Bronchial epithelial cell (primary cell): ENCODE results near the gene SHISAL1. TPM values are rescaled to one million over a fixed set of nuclear protein-coding genes. Genes with fewer than 3 reads are reported as not detected.

Experiments
- DNase-seq: peaks from one replicate; pipeline ENCODE4 v3.0.0-alpha.2; 2010; ENCODE audit warnings: low read depth
- FAIRE-seq: peaks from 2 replicates; lab custom pipeline; 2011; peaks lifted over from hg19 to GRCh38; lab: Jason Lieb, UNC
- H3K27me3 ChIP-seq: 2 replicates; pipeline ENCODE4 v1.5.1; 2011; ENCODE audit warnings: low read length; ENCODE audit not compliant: control insufficient read depth, insufficient read depth
- H3K36me3 ChIP-seq: 2 replicates; pipeline ENCODE4 v1.5.1; 2011; ENCODE audit warnings: low read length; ENCODE audit not compliant: control insufficient read depth, insufficient read depth
- H3K4me3 ChIP-seq: 2 replicates; pipeline ENCODE4 v1.5.1; 2011; ENCODE audit warnings: mild to moderate bottlenecking, low read depth, low read length, control low read depth
- total RNA-seq: library from RNA; depleted of rRNA; stranded (reverse); fragments of >200 nt; gene quantifications from 2 replicates; pipeline ENCODE4 v1.2.1, GENCODE V29; 2014
- TF ChIP-seq, protein P1 (sequence below): IDR thresholded peaks from 2 replicates; pipeline ENCODE4 v1.5.1; 2011; ENCODE audit warnings: mild to moderate bottlenecking, moderate library complexity, low read length, control low read depth, inconsistent platforms; ENCODE audit not compliant: insufficient read depth, severe bottlenecking

The SHISAL1 gene
- total RNA-seq, 1 donor from 2014 or later, result 0.26 TPM

DNA sequence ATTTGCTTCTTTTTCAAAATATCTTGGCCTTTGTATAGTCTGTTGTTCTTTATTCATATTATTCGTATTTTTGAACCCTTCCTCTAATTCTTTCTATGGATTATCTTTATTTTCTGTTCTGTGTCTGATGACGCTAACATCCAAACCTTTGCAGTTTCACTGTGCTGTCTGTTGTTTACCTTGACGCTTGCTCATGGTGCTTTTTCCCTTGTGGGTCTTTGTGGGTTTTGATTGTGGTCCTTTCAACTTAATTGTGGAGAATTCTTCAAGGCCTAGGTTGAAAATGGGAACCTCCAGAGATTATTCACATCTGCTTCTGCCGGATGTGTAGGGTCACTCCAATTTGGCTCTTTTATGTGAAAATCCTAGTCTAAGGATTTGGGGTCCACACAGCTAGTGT lies 97.5 kb downstream of the SHISAL1 start:
- H3K4me3 ChIP-seq, result no peak overlapping the region
- no peaks in the 10 kb centered on the region for H3K27me3 ChIP-seq
- TF ChIP-seq, protein P1, sequence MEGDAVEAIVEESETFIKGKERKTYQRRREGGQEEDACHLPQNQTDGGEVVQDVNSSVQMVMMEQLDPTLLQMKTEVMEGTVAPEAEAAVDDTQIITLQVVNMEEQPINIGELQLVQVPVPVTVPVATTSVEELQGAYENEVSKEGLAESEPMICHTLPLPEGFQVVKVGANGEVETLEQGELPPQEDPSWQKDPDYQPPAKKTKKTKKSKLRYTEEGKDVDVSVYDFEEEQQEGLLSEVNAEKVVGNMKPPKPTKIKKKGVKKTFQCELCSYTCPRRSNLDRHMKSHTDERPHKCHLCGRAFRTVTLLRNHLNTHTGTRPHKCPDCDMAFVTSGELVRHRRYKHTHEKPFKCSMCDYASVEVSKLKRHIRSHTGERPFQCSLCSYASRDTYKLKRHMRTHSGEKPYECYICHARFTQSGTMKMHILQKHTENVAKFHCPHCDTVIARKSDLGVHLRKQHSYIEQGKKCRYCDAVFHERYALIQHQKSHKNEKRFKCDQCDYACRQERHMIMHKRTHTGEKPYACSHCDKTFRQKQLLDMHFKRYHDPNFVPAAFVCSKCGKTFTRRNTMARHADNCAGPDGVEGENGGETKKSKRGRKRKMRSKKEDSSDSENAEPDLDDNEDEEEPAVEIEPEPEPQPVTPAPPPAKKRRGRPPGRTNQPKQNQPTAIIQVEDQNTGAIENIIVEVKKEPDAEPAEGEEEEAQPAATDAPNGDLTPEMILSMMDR, result no peak
- FAIRE-seq (no peak), DNase-seq (no peak)
- H3K36me3 ChIP-seq, result no peaks in the 10 kb centered on the region

DNA sequence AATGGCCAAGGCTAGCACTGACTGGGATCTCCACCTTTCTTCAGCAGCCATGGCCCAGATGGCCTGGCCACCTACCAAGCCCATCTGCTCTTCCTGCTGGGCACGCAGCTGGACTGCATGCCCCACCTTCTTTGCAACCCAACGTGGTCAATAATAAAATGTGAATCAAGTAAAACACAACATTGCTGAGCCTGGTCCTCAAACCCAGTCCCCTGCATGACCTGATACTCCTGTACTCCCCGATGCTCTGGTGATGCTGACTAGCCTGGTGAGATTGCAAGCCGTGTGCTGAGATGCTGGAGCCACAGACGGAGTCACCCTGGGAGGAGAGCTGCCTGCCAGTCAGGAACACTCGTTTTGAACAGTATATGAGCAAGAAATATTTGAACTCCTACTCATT lies 98.0 kb downstream of the SHISAL1 start:
- FAIRE-seq, result no peak
- no peak for DNase-seq
- Histone ChIP-seq H3K36me3 (no peaks in the 10 kb centered on the region), H3K27me3 (no peaks in the 10 kb centered on the region), H3K4me3 (no peak overlapping the region)
- TF ChIP-seq, protein P1, result no peak

DNA sequence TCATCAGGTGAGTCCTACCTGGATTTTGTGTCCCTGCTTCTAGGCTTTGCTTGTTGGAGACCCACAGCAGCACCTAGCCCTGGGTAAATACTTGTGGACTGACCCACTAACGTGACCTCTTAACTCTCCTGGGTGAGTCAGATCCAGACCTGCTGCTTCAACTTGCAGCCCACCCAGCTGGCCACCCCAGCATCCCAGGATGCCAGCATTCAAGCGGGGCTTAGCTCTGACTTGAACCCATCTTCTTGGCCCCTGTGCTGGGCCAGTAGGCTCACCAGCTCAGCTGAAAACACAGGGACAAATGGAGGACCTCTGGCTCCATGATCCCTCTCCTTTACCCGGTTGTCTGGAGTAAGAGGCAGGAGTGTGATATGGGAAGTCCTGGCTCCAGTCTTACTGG lies 98.6 kb downstream of the SHISAL1 start:
- Histone ChIP-seq H3K4me3 (no peak overlapping the region), H3K36me3 (no peaks in the 10 kb centered on the region), H3K27me3 (no peaks in the 10 kb centered on the region)
- FAIRE-seq (peak; percentile 60), DNase-seq (no peak)
- TF ChIP-seq, protein P1, result no peak

DNA sequence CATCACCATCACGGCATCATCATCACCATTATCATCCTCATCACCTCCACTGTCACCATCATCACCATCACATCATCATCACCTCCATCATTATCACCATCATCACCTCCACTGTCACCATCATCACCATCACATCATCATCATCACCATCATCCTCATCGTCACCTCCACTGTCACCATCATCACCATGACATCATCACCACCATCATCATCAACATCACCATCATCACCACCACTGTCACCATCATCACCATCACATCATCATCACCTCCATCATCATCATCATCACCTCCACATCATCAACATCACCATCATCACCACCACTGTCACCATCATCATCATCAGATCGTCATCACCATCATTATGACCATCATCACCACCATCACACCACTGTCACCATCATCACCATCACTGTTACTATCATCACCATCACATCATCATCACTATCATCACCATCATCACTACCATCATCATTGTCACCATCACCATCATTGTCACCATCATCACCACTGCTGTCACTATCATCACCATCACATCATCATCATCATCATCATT lies 99.2 kb downstream of the SHISAL1 start:
- Histone ChIP-seq H3K36me3 (no peaks in the 10 kb centered on the region), H3K4me3 (no peak overlapping the region), H3K27me3 (no peaks in the 10 kb centered on the region)
- FAIRE-seq, result peak; percentile 36
- no peak for DNase-seq
- TF ChIP-seq, protein P1, result no peak

GRCh38 chr22:44212936-44213335 lies 99.8 kb downstream of the SHISAL1 start:
- FAIRE-seq, result peak; percentile 18
- TF ChIP-seq, protein P1, result no peak
- DNase-seq, result no peak

More at GRCh38 chr22:44212936-44213335, 99.8 kb downstream of the SHISAL1 start:
- Histone ChIP-seq H3K27me3 (no peaks in the 10 kb centered on the region), H3K36me3 (no peaks in the 10 kb centered on the region), H3K4me3 (no peak overlapping the region)
